GM19351 (cell line): ENCODE results near the gene POLRMT.
A peak's percentile ranks its signal among the peaks of the same experiment; 100 is the strongest.

Source experiments
- ATAC-seq: cut with Tn5 transposase; IDR thresholded peaks from one replicate; pipeline ENCODE4 v1.9.1; 2021; ENCODE audit warnings: mild to moderate bottlenecking, moderate library complexity; ENCODE audit not compliant: unreplicated experiment

The POLRMT gene

GRCh38 chr19:648305-648704 is 15.0 kb upstream of the POLRMT start:
- no peak for ATAC-seq

GRCh38 chr19:647566-648284 is 14.4 kb upstream of the POLRMT start:
- no peak for ATAC-seq

GRCh38 chr19:646779-647565 is 13.6 kb upstream of the POLRMT start:
- ATAC-seq = no peak

GRCh38 chr19:645912-646778 is 12.8 kb upstream of the POLRMT start:
- no peak for ATAC-seq

DNA sequence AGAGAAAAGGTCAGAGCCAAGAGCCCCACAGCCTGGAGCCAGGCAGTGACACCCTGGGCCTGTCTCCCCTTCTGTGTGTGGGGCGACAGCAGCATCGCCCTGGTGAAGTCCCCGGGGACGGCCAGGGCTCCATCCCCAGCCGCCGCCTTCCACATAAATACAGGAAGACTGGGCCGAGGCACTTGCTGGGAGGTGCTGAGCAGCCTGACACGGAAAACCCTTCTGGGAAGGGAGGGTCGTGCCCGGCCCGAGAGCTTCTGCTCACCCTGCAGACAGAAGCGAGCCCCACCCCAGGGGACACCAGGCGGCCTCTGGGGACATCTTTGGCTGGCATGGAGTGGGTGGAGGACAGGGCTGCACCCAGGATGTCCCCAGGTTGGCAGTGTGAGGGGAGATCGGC is 11.5 kb upstream of the POLRMT start:
- no peak for ATAC-seq

GRCh38 chr19:644363-644762 is 11.0 kb upstream of the POLRMT start:
- ATAC-seq = no peak

GRCh38 chr19:643736-644135 is 10.4 kb upstream of the POLRMT start:
- ATAC-seq = no peak

DNA sequence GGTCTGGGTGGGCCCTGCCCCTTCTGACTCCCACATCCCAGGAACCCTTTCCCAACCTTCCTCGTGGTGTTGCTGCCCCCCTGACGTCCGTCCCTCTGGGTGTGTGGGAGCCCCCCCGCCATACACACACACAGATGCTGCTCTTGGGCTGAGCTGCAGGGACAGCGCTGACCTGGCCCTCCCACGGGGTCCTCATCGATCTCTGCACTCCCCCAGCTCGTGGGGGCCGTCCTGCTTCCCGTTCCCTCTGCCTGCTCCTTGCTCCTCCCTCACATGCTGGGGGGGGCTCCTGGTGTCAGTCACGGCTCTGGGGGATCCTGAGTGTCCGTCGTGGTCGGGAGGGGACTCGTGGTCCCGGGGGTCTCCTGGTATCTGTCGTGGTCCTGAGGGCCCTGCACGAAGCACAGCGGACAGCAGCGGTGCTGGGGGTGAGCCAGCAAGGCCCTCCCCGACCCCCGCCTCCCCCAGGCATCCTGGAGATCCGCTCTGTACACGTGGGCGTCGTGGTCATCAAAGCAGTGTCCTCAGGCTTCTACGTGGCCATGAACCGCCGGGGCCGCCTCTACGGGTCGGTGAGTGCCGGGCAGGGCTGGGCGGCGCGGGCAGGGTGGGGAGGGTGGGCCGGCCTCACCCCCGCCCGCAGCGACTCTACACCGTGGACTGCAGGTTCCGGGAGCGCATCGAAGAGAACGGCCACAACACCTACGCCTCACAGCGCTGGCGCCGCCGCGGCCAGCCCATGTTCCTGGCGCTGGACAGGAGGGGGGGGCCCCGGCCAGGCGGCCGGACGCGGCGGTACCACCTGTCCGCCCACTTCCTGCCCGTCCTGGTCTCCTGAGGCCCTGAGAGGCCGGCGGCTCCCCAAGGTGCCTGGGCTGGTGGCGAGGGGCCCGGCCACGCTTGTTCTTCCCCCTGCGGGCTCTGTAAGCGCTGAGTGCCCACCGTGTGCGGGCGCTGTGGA is 9.7 kb upstream of the POLRMT start:
- no peak for ATAC-seq

DNA sequence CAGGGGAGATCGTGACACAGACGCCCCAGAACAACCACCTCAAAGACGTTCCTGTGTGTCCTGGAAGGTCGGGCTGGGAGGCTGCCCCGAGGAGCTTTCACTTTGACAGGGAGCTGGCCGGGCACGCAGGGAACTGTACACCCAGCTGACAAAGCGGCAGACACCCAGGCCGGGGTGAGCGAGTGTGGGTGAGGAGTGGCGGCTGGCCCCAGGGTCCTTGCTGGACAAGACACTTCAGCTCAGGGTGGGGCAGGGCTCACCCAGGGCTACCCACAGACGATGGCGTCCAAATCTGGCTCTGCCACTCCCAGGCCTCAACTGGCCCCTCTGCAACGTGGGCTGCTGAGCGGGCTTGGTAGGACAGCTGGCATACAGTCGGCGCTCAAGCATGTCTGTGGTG is 8.4 kb upstream of the POLRMT start:
- no peak for ATAC-seq

GRCh38 chr19:640606-641189 is 7.4 kb upstream of the POLRMT start:
- ATAC-seq = no peak

DNA sequence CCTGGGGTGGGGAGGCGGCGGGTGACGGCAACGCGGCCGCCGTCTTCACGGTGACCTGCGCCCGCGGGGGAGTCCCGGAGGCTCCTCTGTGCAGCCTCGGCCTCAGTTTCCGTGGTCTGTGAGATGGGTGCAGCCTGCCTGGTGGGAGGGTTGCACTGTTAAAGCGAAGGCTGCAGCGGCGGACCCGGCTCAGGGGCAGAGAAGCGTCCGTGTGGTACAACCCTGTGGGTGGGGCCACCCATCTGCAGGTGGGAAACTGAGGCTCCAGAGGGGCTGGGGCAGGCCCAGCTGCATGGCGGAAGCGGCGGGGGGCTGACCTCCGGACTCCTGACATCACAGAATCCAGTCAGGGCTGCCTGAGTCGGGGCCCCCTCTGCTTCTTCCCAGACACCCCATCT is 6.8 kb upstream of the POLRMT start:
- ATAC-seq = peak; percentile 5

- ATAC-seq = peak; percentile 69
These were observed 6.2 kb upstream of the POLRMT start, which contains the start of gene FGF22 for GRCh38 chr19:639253-640160. Gene FGF22, plus strand, starts transcription at chr19:639879. Its CDS starts 47 bp downstream, at chr19:639926.

DNA sequence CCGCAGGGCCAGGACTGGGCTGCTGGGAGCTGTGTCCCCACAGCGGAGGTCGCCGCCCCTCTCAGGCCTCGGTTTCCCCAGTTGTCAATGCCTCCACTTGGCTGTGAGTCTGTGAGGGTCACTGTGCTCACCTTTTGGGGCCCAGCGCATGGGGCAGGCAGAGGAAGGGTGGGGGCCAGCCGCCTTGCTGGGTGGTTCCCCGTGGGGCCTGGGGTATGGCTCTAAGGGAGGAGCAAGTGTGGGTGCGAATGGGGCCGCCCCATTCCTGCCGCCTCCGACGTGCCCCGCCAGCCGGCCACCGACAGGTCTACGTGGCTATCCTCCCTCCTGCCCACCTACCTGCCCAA is 5.5 kb upstream of the POLRMT start:
- no peak for ATAC-seq

- no peak for ATAC-seq
These were observed 1.8 kb upstream of the POLRMT start for GRCh38 chr19:634975-635652.

- no peak for ATAC-seq
These were observed 676 bp upstream of the POLRMT start for GRCh38 chr19:633786-634639.

GRCh38 chr19:632579-633067 is 714 bp downstream of the POLRMT start:
- ATAC-seq = peak; percentile 6
